Measurements from ENCODE around the gene CTNND1.

The CTNND1 gene

DNA sequence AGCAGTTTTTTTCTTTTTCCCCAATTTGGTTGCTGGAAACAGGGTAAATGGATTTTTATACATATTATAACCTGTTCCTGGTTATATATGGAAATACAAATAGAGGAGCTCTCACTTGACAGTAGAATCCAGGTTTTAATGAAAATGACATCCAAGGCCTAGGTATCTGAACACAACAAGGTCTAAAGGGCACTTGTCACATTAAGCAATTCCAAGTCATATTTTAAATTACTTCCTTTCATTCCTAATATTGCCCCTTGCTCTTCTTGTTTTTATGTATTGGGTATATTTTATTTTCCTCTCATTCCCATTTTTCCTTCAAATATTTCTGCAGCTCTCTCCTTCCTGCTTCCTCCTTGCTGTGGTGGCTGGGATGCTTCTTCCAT is 27.1 kb downstream of the CTNND1 start:
- Histone ChIP-seq H3K36me3 (ENCODE audit: control insufficient read depth, insufficient read depth, low read length) (no peaks in the 10 kb centered on the region), H3K4me3 (replicated peaks; ENCODE audit: low read depth, low read length) (no peak overlapping the region), H3K27me3 (replicated peaks; ENCODE audit: control insufficient read depth, insufficient read depth, low read length) (no peaks in the 10 kb centered on the region)
- DNase-seq (ENCODE audit: extremely low read depth, insufficient read length) = no peak
- TF ChIP-seq, protein P1, sequence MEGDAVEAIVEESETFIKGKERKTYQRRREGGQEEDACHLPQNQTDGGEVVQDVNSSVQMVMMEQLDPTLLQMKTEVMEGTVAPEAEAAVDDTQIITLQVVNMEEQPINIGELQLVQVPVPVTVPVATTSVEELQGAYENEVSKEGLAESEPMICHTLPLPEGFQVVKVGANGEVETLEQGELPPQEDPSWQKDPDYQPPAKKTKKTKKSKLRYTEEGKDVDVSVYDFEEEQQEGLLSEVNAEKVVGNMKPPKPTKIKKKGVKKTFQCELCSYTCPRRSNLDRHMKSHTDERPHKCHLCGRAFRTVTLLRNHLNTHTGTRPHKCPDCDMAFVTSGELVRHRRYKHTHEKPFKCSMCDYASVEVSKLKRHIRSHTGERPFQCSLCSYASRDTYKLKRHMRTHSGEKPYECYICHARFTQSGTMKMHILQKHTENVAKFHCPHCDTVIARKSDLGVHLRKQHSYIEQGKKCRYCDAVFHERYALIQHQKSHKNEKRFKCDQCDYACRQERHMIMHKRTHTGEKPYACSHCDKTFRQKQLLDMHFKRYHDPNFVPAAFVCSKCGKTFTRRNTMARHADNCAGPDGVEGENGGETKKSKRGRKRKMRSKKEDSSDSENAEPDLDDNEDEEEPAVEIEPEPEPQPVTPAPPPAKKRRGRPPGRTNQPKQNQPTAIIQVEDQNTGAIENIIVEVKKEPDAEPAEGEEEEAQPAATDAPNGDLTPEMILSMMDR (IDR thresholded peaks at IDR 0.05; ENCODE audit: insufficient read depth, low read length, poor library complexity, severe bottlenecking) = no peak

DNA sequence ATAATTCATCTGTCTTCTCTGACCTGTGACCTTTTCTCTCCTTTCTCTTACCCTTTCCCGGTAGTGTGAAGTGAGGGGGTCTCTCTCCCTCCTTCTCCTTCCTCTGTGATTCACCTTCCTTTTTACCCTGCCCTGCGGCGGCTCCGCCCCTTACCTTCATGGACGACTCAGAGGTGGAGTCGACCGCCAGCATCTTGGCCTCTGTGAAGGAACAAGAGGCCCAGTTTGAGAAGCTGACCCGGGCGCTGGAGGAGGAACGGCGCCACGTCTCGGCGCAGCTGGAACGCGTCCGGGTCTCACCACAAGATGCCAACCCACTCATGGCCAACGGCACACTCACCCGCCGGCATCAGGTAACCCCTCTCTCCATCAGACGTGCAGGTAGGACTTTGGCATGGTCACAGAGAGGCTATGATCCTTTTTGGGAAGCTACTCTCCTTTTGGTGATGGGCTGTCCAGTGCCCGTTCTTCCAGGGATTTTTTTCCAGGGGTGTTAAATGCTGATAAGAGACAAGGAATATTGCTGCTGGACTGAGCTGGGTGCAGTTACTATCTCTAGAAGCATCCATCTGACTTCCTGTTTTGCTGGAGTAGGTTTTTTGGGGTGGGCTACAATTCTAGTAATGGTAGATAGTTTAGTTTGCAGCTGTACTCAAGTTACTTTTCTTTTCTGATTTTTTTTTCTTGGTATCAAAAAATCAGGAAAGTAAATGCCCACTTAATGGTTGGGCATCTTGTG is 29.9 kb downstream of the CTNND1 start:
- Histone ChIP-seq H3K27me3 (replicated peaks; ENCODE audit: control insufficient read depth, insufficient read depth, low read length) (no peaks in the 10 kb centered on the region), H3K36me3 (ENCODE audit: control insufficient read depth, insufficient read depth, low read length) (peaks cover 2% of the 10 kb centered on the region; the same call in 1 of the 2 replicates), H3K4me3 (replicated peaks; ENCODE audit: low read depth, low read length) (no peak overlapping the region)
- TF ChIP-seq, protein P1 (IDR thresholded peaks at IDR 0.05; ENCODE audit: insufficient read depth, low read length, poor library complexity, severe bottlenecking) = no peak
- DNase-seq (ENCODE audit: extremely low read depth, insufficient read length) = no peak

DNA sequence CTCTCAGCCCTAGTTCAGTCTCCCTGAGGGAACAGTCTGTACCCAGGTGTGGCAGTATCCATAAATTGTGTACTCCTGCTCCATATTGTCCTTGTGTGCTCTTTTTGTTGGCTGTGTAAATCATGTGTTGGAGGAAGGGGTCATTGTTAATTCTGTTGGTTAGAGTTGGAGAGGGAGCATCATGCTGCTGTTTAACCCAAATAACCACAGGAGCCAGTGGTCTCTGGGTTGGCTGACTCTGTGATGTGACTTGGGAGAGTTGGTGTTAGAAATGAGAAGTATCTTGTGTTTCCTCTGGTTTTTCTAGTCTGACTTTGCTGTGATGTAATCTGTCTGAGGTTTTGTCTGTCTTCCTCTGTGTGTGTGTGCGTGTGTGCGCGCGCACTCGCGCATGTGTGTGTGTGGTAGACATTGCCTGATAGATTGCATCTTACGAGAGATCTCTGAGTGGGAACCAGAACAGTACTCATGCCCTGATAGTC is 30.5 kb downstream of the CTNND1 start:
- Histone ChIP-seq H3K4me3 (replicated peaks; ENCODE audit: low read depth, low read length) (no peak overlapping the region), H3K27me3 (replicated peaks; ENCODE audit: control insufficient read depth, insufficient read depth, low read length) (no peaks in the 10 kb centered on the region), H3K36me3 (ENCODE audit: control insufficient read depth, insufficient read depth, low read length) (peaks cover 5% of the 10 kb centered on the region)
- TF ChIP-seq, protein P1 (IDR thresholded peaks at IDR 0.05; ENCODE audit: insufficient read depth, low read length, poor library complexity, severe bottlenecking) = no peak
- DNase-seq (ENCODE audit: extremely low read depth, insufficient read length) = peak; percentile 74

DNA sequence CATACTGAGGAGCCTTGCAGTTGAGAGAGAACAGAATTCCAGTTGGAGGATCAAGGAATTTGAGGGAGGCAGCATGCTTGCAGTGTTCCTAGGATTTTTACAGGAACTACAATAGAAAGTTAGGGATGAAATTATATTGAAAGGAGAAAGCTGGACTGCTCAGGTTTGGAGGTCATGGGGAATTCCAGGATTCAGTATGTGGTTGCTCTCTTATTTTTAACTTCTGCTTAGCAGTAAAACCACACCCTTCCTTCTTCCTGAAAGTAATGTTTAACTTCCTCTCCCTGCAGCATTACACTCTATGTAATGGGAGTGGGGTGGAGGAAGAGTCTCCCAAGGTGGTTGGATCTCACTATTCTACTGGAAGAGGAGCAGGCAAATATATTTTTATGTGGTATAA is 31.3 kb downstream of the CTNND1 start:
- TF ChIP-seq, protein P1 (IDR thresholded peaks at IDR 0.05; ENCODE audit: insufficient read depth, low read length, poor library complexity, severe bottlenecking) = no peak
- no peak for DNase-seq (ENCODE audit: extremely low read depth, insufficient read length)
- Histone ChIP-seq H3K36me3 (ENCODE audit: control insufficient read depth, insufficient read depth, low read length) (peaks cover 5% of the 10 kb centered on the region), H3K4me3 (replicated peaks; ENCODE audit: low read depth, low read length) (no peak overlapping the region), H3K27me3 (replicated peaks; ENCODE audit: control insufficient read depth, insufficient read depth, low read length) (no peaks in the 10 kb centered on the region)

DNA sequence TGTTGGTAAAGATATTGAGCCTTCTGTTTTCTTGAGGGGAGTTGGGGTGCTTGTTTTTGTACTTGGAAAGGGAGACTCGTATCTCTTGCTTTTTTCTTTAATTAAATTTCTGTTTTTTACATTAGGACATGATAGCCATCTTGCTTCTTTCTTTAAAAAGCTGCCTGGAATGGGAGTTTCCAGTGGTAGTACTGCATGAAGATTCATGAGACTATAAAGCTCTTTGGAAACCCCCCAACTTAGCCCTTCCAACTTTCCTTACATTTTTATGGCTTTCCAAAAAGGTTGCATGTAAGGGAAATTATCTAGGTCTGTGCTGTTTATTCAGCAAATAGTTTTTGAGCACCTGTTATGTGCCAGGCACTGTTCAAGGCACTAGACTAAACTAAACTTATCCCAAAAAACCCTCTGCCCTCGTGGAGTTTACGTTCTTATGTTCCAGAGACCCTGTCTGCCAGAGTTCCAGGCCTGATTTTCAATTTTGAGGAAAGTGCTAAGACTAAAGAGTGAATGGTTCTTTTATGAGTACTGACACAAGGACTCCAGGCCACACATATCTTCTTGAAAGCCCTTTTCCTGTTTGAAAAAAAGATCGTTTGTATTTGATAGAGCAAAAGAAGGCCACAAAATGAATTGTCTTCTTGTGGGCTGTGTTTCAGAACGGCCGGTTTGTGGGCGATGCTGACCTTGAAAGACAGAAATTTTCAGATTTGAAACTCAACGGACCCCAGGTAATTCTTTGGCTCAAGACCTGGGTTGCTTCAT is 31.9 kb downstream of the CTNND1 start:
- Histone ChIP-seq H3K4me3 (replicated peaks; ENCODE audit: low read depth, low read length) (no peak overlapping the region), H3K27me3 (replicated peaks; ENCODE audit: control insufficient read depth, insufficient read depth, low read length) (no peaks in the 10 kb centered on the region), H3K36me3 (ENCODE audit: control insufficient read depth, insufficient read depth, low read length) (peaks cover 5% of the 10 kb centered on the region)
- DNase-seq (ENCODE audit: extremely low read depth, insufficient read length) = no peak
- TF ChIP-seq, protein P1 (IDR thresholded peaks at IDR 0.05; ENCODE audit: insufficient read depth, low read length, poor library complexity, severe bottlenecking) = no peak

Data from GM06990 (cell line).